Retinal pigment epithelial cell (primary cell): ENCODE data around the gene LGALS12.

Experiments used
- DNase-seq: peaks from one replicate; pipeline ENCODE4 v3.0.0-alpha.2; 2010; ENCODE audit warnings: low read depth
- H3K4me3 ChIP-seq: 2 replicates; pipeline ENCODE4 v1.5.1; 2011; ENCODE audit warnings: mild to moderate bottlenecking, low read length, control low read depth, moderate library complexity
- TF ChIP-seq, protein P1 (sequence below): conservative IDR thresholded peaks from 2 replicates; pipeline ENCODE4 v1.5.1; 2011; ENCODE audit warnings: low read depth, low read length, control low read depth, inconsistent platforms

Gene LGALS12

DNA sequence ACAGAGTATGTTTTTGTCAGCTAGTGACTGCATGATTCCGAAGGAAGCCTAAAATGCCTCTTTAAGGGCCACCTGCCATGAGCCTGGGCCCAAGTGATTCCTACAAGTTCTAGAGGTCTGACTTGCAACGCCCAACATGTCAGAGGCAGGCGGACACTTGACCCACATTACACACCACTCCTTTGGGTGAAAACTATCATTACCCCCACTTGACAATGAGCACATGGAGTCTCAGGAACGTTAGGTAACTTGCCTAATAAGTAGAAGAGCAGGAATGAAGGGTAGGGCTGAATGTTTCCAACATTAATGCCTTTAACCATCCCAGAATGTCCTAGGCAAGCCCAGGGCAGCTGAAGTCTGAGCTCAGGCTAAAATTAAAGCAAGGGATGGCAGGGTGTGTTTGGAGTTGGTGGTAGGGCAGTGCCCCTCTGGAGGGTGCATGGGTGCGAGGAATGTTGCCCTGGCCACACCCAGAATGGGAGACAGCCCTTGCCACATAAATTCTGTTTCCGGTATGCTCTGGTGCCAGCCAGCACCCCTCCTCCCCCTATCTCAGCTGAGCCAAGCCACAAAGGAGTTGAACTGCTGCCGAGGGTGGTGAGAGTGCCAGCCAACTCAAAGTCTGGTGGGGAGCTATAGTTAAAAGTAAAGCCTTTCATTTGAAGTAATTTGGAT lies 54.8 kb downstream of the LGALS12 start:
- DNase-seq: no peak
- TF ChIP-seq, protein P1, sequence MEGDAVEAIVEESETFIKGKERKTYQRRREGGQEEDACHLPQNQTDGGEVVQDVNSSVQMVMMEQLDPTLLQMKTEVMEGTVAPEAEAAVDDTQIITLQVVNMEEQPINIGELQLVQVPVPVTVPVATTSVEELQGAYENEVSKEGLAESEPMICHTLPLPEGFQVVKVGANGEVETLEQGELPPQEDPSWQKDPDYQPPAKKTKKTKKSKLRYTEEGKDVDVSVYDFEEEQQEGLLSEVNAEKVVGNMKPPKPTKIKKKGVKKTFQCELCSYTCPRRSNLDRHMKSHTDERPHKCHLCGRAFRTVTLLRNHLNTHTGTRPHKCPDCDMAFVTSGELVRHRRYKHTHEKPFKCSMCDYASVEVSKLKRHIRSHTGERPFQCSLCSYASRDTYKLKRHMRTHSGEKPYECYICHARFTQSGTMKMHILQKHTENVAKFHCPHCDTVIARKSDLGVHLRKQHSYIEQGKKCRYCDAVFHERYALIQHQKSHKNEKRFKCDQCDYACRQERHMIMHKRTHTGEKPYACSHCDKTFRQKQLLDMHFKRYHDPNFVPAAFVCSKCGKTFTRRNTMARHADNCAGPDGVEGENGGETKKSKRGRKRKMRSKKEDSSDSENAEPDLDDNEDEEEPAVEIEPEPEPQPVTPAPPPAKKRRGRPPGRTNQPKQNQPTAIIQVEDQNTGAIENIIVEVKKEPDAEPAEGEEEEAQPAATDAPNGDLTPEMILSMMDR: no peak
- no peak overlapping the region for H3K4me3 ChIP-seq

DNA sequence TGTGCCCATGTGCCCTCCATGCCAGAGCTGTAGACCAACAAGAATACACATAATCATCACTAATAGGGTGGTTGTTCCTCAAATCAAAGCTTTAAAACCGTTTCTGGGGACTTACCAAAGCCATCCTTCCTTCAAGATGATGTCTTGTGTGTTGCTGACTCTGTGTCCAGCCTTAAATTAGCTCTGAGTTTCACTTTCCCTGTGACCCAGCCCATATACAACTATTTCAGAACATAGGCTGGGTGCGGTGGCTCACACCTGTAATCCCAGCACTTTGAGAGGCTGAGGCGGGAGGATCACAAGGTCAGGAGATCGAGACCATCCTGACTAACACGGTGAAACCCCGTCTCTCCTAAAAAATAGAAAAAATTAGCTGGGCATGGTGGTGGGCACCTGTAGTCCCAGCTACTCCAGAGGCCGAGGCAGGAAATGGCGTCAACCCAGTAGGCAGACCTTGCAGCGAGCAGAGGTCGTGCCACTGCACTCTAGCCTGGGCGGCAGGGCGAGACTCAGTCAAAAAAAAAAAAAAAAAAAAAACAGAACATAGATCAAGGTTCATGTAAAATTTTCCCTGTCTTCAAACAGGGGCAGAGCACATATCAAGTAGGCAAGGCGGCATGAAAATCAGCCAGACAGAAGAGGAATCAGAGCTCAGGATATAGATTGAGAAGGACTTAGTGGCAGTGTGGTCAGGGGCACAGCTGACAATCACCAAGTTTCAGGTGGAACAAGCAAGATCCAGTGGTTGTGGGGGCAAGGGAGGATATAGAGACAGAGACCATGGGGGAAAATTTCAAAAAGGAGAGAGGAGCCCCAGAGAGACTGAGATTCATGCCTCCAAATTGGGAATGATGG lies 57.5 kb downstream of the LGALS12 start, which contains the start of gene PLAAT2:
Gene PLAAT2 (minus strand): TSS at position 179 of the 855 bp plus-strand sequence. CDS start 55 bp downstream, at position 124.
- H3K4me3 ChIP-seq: no peak within 1 kb of the TSS
- TF ChIP-seq, protein P1: no peak
- DNase-seq: no peak

DNA sequence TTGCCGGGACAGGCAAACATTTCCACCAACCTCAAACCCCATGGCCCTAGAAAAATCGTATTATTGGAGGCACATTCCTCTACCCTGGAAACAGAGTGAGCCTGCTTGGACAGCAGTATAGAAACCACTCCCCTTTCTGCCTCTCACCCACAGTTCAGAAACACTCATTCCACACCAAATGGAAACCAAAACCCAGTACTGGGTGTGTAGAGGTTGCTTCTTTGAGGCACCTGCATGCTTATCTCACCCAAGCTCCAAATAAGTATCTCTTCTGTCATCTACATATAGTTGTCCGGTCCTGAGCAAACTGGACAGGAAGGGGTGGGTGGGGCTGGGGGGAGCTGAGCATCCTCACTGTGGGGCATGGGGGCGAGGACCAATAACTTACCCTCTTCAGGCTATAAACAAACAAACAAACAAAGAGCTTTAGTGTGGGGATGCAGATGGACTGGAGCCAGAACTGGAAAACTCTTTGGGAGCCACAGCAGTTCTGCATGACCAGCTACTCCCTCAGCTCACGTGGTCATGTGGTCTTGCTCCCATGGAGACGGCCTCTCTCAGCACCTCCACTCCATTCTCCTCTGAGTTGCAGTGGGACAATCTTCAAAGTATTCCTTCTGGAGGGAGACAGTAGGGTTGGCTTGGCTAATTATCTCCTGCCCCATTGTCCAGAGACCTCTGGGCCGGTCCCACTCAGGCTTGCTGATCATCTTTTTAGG lies 58.3 kb downstream of the LGALS12 start:
- TF ChIP-seq, protein P1: no peak
- no peak for DNase-seq

DNA sequence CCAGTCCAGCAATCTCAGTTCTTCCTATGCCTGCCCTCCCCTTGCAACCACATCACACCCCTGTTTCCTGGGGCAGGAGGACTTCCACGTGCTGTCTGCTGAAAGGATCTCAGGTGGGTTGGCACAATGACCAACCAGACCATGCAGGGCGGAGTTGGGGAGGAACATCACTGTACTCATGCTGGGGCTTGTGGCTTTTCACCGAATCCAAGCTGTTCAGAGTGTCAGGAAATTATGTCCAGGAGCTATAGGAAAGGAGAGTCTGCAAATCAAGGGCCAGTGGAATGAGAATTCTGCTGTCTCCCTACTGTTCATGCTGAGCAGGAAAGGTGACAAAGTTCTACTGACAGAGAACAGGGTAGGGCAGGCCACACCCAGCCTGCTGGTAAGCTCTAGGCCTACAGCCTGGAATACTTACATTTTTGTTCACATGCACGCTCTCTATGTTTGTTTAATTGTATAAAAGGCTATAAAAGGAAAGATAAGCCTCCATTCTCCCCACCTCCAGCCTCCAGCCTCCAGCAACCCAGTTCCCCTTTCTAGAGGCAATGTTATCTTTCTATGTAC lies 59.0 kb downstream of the LGALS12 start:
- DNase-seq: no peak
- no peak overlapping the region for H3K4me3 ChIP-seq
- TF ChIP-seq, protein P1: no peak

More for the DNA sequence above, 58.3 kb downstream of the LGALS12 start:
- no peak overlapping the region for H3K4me3 ChIP-seq
